Stimulated activated CD4-positive, alpha-beta T cell treated with anti-CD3 and anti-CD28 coated beads, Interleukin-4, amount 100 ng/mL, for 4 hours (primary cell): ENCODE results near the gene ZNF436.
"Not testable (repeated sequence)": the region's sequence is repeated elsewhere in the genome, so short reads cannot be mapped to it uniquely, and the experiment has no call there.

Experiments used
- DNase-seq, 2 experiments: peaks; one replicate each; pipeline ENCODE4 v3.0.0-alpha.2; 2020

The ZNF436 gene

DNA sequence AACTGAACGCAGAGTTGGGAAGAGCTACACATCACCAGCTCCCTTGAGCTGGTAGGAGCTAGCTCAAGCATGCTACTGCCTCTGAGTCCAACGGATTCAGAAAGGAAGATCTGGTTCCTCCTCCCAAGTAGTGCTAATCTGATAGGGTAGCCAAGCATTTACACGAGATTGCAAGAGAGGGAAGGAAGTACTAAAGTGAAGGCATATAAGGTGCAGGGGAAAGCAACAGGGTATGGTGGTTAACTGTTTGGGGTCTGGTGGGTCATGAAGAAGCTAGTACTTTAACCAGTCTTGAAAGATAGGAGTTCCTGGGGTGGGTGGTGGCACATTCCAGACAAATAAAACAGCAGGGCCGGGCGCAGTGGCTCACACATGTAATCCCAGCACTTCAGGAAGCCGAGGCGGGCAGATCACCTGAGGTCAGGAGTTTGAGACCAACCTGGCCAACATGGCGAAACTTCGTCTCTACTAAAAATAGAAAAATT lies 20.2 kb upstream of the ZNF436 start:
- no peak for DNase-seq

DNA sequence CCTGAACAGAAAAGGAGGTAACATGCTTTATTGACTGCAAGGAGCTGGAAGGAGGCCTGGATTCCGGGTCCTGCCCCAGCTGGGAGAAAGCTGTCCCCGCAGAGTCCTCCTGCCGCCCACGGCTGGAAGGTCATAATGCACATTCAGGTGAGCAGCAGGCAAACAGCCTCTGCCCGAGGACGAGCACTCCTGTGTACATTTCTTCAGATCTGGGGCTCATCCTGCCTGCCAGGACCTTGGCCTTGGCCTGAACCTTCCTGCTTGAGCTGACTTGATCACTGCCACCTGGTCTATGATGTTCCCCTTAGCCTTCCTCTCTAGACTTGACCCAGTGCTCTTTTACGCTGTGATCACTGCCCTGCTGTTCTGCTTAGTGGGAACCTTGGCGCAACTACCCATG lies 17.9 kb upstream of the ZNF436 start:
- no peak for DNase-seq

GRCh38 chr1:23385119-23385621 lies 15.5 kb upstream of the ZNF436 start:
- no peak for DNase-seq

- no peak for DNase-seq
Measured at GRCh38 chr1:23384312-23385058, 14.8 kb upstream of the ZNF436 start.

- DNase-seq = no peak
Measured at GRCh38 chr1:23383577-23384311, 14.1 kb upstream of the ZNF436 start.

DNA sequence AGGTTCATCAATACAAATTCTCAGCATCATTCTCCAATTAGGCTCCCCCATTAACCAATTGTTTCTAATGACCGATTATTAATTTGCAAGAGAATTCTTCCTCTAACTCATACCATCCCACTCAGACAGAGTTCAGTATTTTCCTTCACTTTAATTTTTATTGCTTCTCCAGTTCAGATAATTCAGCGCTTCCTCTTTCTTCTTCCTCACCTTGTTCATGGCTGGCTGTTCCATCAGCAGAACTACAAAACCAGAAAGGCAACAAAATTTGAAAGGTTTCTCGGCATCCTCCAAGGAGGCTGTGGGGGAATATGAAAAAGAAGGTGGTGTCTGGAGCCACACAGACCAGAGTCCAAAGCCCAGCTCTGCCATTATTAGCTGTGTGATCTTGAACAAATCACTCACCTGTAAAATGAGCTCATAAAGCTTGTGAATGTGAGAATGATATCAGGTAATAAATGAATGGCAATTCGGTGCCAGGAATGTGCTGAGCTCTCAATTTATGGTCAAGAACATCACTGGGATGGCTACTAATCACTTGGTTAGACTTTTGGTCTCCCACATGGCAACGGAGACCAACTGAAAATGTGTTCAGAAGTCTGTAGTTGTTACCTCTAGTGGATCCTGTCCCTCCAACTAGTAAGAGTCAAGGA lies 11.7 kb upstream of the ZNF436 start:
- no peak for DNase-seq

DNA sequence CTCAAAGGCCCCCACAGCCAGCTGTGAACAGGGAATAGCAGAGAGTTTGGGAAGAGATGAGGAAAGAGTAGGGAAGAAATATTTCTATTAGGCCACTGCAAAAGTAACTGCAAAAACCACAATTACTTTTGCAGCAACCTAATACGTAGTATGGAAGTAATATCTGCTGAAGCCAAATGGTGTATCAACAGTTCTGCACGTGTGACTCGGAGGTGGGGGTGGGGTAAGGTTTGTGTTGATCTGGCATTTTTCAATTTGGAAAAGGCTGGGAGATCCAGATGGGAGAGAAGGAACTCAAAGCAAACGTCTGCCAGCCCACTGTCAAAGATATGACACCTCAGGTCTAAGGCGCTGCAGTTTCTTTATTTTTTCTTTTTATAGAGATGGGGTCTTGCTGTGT lies 11.1 kb upstream of the ZNF436 start:
- DNase-seq = no peak

DNA sequence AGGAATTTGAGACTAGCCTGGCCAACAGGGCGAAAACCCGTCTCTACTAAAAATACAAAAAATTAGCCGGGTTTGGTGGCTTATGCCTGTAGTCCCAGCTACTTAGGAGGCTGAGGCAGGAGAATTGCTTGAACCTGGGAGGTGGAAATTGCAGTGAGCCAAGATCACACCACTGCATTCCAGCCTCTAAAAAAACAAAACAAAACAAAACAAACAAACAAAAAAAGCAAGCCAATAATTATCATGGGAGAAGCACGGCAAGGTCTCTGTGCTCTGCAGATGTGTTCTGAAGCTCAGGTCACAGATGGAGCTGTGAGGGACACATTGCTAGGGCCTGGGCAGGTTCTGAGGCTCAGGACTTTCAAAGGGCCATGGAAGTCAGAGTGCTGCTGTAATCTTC lies 10.6 kb upstream of the ZNF436 start:
- DNase-seq = not testable (repeated sequence)

GRCh38 chr1:23376890-23377811 lies 7.5 kb upstream of the ZNF436 start:
- DNase-seq = no peak

DNA sequence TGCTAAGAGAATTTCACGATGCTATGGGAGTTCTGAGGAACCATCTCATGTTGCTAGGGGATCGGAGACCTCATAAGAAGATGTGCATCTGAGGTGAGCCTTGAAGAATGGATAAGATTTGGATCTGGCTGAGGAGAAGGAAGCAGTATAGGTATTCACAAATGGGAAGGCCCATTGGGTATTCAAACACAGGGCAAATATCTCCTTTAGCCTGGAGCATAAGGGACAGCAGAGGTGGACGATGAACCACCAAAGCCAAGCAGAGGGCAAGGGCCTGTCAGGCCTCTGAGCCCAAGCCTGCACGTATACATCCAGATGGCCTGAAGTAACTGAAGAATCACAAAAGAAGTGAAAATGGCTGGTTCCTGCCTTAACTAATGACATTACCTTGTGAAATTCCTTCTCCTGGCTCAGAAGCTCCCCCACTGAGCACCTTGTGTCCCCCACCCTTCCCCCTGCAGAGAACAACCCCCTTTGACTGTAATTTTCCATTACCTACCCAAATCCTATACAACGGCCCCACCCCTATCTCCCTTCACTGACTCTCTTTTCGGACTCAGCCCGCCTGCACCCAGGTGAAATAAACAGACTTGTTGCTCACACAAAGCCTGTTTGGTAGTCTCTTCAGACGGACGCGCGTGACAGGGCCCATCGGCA lies 4.6 kb upstream of the ZNF436 start:
- not testable (repeated sequence) for DNase-seq

GRCh38 chr1:23371987-23372880 lies 2.6 kb upstream of the ZNF436 start:
- no peak for DNase-seq

DNA sequence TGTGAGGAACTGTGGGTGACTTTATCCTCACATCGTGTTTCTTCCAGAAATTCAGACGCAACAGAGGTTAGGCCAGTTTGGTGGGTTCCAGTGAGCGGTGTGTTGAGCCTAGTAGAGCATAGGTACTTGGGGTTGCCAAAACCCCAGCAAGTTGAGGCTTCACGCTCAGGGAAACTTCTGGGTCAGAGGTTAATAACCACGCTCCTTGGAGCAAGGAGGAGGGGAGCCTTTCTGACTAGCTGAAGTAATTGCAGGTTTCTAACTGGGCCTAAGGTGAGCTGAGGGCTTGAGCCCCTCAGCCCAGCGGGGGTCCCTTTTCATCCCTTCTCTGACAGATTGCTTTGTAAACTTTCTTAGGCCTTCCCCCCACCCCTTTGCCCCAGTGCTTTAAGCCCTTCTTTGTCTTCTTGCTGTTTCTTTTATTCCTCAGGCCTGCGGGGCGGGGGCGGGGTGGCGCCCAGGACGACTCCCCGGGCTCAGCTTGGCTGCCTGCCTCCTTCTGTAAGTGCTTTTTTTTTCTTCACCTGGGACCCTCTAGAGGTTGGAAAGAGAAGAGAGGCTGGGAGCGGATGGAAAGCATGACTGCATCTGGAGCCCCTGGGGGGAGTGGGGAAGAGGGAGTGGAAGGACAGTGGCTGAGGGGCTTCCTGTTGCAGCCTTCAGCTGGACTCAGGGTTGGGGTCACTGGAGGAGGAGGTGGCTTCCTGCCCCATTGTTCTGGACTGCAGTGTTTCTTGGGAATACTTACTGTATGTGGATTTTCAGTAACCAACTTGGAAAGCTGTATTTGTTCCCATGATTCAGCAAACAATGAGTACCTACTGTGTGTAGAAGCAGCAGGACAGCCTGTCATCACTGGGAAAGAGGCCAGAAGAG lies 1.3 kb upstream of the ZNF436 start:
- DNase-seq = no peak

- DNase-seq = no peak
Measured at GRCh38 chr1:23370330-23370708, 683 bp upstream of the ZNF436 start.

DNA sequence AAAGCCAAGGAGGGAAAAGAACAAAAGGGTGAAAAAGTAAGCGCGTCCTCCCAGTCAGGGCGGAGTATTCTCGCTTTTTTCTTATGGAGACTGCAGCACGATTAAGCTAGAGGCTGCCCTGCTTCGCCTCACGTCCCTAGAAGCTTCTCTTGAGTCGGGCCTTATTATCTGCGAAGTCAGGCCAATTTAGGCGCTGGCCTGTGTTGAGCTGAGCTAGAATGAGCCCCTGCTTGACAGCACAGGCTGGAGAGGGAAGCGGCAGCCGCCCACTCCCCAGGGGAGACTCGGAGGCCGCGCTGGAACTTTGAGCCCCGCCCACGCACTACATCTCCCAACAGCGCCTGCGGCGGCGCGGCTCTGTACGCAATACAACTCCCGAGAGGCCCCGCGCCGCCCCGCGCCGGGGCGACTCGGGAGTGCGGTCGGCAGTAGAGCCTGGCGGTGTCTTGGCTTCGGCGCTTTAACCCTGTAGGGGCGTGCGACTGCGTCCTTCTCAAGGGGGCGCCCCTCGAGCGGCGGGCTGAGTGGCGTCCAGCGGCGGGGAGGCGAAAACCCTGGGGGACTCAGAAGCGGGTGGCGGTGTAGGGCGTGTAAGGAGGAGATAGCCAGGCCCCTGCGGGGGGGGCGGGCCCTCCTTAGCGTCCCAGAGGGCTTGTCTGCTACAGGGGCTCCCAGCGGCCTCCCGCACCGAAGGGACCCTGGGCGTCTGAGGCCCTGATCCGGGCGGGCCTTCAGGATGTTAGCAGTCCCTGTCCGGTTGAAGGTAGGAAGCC lies 888 bp downstream of the ZNF436 start:
- DNase-seq = peak; percentile 84 to 86

DNA sequence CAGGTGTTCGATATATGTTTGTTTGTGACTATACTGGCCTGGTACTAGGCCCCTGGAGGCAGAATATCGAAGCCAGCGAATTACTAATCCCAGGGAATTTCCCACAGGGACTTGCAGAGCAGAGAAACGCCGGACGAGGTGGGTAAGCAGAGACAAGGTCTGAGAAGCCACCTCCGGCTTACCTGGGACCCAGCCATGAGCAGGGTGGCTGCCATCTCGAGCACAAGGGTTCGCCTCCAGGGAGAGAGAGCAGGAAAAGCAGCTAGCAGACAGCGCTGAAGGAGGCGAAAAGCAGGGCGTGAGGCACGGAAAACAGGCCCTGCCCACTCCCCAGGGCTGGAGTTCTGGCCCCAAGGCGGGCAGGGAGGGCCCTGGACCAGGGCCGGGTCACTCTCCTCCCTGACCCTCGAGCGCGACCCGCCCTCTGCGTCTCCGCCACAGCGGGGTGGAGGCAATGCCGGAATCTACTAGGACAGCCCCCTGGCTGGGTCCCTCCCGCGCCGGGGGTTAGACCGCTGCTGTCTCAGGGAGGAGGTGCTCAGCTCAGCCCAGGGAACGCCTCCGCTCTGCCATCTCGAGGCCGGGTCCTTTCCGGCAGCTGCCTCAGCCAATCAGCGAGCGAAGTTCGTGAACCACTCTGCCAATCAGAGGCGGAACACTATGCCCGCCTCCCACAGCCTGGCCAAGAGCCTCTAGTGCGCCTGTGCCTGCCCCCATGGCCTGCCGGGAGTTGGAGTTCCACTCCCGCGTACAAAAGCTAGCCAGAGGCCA lies 1.7 kb downstream of the ZNF436 start:
- peak; percentile 94 to 99 for DNase-seq

DNA sequence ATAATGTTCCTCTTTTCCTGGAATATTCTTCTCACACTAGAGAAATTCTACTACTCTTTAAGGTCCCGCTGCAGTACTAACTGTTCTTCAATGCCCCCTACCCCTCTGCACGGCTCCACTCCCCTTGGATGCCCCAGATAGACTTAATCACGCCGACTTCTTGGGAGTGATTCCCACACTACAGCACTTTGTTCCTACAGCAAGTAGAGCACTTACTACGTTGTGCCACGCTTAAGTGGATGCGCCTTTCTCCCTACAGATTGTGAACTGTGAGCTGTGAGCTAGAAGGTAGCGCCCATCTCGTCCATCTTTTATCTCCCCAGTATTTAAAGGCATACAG lies 2.2 kb downstream of the ZNF436 start:
- DNase-seq = no peak

DNA sequence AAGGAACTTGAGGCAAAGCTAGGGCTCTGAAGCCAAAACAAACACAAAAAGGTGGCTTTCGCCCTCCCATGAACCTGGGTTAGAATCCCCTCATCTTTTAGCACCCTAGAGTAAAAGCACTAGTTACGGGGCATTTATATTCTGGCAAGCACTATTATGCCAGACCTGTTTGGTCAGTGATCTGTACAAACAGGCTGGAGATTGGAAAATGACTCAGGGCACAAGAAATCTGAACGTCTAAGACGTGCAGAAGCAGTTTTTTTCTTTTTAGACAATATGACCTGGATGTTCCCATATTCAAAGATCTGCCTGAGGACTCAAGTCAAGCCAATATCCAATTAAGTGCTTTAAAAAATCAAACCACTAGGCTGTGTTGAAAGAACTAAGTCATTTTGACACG lies 3.0 kb downstream of the ZNF436 start:
- no peak for DNase-seq

- DNase-seq = no peak
Measured at GRCh38 chr1:23366146-23366545, 3.5 kb downstream of the ZNF436 start.
